SU-DHL-6 (cell line): ENCODE results near the gene DRC3.

Experiments used
- H2AFZ ChIP-seq: fragments of 200-600 bp; sonication (generic); 2 replicates; pipeline ENCODE4 v1.6.1; 2014; ENCODE audit warnings: low read depth, mild to moderate bottlenecking, moderate library complexity, mixed read lengths, antibody characterized with exemption, low read length; ENCODE audit not compliant: severe bottlenecking
- H3F3A ChIP-seq: fragments of 200-600 bp; shearing (Covaris generic); 2 replicates; pipeline ENCODE4 v1.6.0; 2016; ENCODE audit warnings: antibody characterized with exemption, mild to moderate bottlenecking; ENCODE audit not compliant: insufficient read depth
- H3K27ac ChIP-seq: fragments of 200-600 bp; sonication (generic); 2 replicates; pipeline ENCODE4 v1.5.1; 2016; ENCODE audit warnings: low read depth, mild to moderate bottlenecking, low read length, moderate library complexity, mixed read lengths
- H3K27me3 ChIP-seq: fragments of 200-600 bp; sonication (generic), shearing (Covaris generic); 2 replicates; pipeline ENCODE4 v1.6.0; 2014; ENCODE audit warnings: mild to moderate bottlenecking, low read length
- H3K36me3 ChIP-seq: fragments of 200-600 bp; sonication (generic); 2 replicates; pipeline ENCODE4 v1.6.1; 2014; ENCODE audit warnings: mild to moderate bottlenecking, low read length, mixed read lengths
- H3K4me2 ChIP-seq: fragments of 300-600, 200-600 bp; shearing (Covaris generic), sonication (generic); 2 replicates; pipeline ENCODE4 v1.6.0; 2014; ENCODE audit warnings: low read length, low read depth, mild to moderate bottlenecking; ENCODE audit not compliant: poor library complexity, severe bottlenecking
- H3K4me3 ChIP-seq: fragments of 200-600 bp; sonication (generic); 2 replicates; pipeline ENCODE4 v1.5.1; 2014; ENCODE audit warnings: antibody characterized with exemption, low read length, mild to moderate bottlenecking, mixed read lengths; ENCODE audit not compliant: insufficient read depth, poor library complexity, severe bottlenecking
- H3K79me2 ChIP-seq: fragments of 200-600 bp; sonication (generic); 2 replicates; pipeline ENCODE4 v1.6.1; 2014; ENCODE audit warnings: mild to moderate bottlenecking, low read length, moderate library complexity; ENCODE audit not compliant: insufficient read depth
- H3K9ac ChIP-seq: fragments of 200-600 bp; sonication (generic); 2 replicates; pipeline ENCODE4 v1.7.0; 2014; ENCODE audit warnings: mild to moderate bottlenecking, low read length
- H3K9me2 ChIP-seq: fragments of 200-600 bp; sonication (generic); replicated peaks from 2 replicates; pipeline ENCODE4 v1.6.1; 2014; ENCODE audit warnings: low read length; ENCODE audit not compliant: insufficient read depth
- H3K9me3 ChIP-seq: fragments of 200-600 bp; sonication (generic); 2 replicates; pipeline ENCODE4 v1.6.1; 2014; ENCODE audit warnings: low read length, mixed read lengths; ENCODE audit not compliant: insufficient read depth
- H4K20me1 ChIP-seq: fragments of 200-600 bp; sonication (generic); 2 replicates; pipeline ENCODE4 v1.6.1; 2014; ENCODE audit warnings: low read depth, mild to moderate bottlenecking, antibody characterized with exemption, low read length, moderate library complexity, mixed read lengths
- CTCF ChIP-seq: fragments of 200-600 bp; sonication (generic); IDR thresholded peaks from one replicate; pipeline ENCODE4 v1.5.1; 2017; ENCODE audit warnings: antibody characterized with exemption, mild to moderate bottlenecking, low read length, moderate library complexity; ENCODE audit not compliant: insufficient read depth, poor library complexity, severe bottlenecking
- EZH2phosphoT487 ChIP-seq: fragments of 200-600 bp; sonication (generic), shearing (Covaris generic); conservative IDR thresholded peaks from 2 replicates; pipeline ENCODE4 v1.6.1; 2018; ENCODE audit warnings: mild to moderate bottlenecking, antibody characterized with exemption, low read length, moderate library complexity, mixed read lengths

Gene DRC3

GRCh38 chr17:18027280-18027679 is 54.6 kb downstream of the DRC3 start:
- Histone ChIP-seq H3K36me3 (no peaks in the 10 kb centered on the region), H3K9ac (no peak overlapping the region), H3K9me3 (no peaks in the 10 kb centered on the region), H3K79me2 (peaks cover 11% of the 10 kb centered on the region), H4K20me1 (no peaks in the 10 kb centered on the region), H3K9me2 (no peaks in the 10 kb centered on the region), H3K27ac (no peak overlapping the region), H3K27me3 (no peaks in the 10 kb centered on the region), H3F3A (no peaks in the 10 kb centered on the region), H2AFZ (no peak overlapping the region), H3K4me3 (no peak overlapping the region), H3K4me2 (no peak overlapping the region)
- TF ChIP-seq EZH2phosphoT487, result no peak
- TF ChIP-seq CTCF, result no peak

GRCh38 chr17:18028114-18028951 is 55.7 kb downstream of the DRC3 start:
- H3K79me2 ChIP-seq, result peaks cover 21% of the 10 kb centered on the region
- no peak overlapping the region for H3K4me2 ChIP-seq
- no peak overlapping the region for H2AFZ ChIP-seq
- no peaks in the 10 kb centered on the region for H4K20me1 ChIP-seq
- H3K27me3 ChIP-seq, result no peaks in the 10 kb centered on the region
- no peaks in the 10 kb centered on the region for H3K9me2 ChIP-seq
- TF ChIP-seq CTCF, result no peak
- no peak for TF ChIP-seq EZH2phosphoT487
- H3K36me3 ChIP-seq, result no peaks in the 10 kb centered on the region
- H3K9me3 ChIP-seq, result no peaks in the 10 kb centered on the region
- H3F3A ChIP-seq, result no peaks in the 10 kb centered on the region
- no peak overlapping the region for H3K9ac ChIP-seq
- no peak overlapping the region for H3K4me3 ChIP-seq
- no peak overlapping the region for H3K27ac ChIP-seq

GRCh38 chr17:18028952-18029540 is 56.4 kb downstream of the DRC3 start:
- peaks cover 27% of the 10 kb centered on the region for H3K79me2 ChIP-seq
- no peaks in the 10 kb centered on the region for H3K27me3 ChIP-seq
- no peaks in the 10 kb centered on the region for H3K36me3 ChIP-seq
- H3K4me3 ChIP-seq, result no peak overlapping the region
- no peak overlapping the region for H2AFZ ChIP-seq
- TF ChIP-seq CTCF (no peak), EZH2phosphoT487 (no peak)
- no peak overlapping the region for H3K27ac ChIP-seq
- H3K9me3 ChIP-seq, result no peaks in the 10 kb centered on the region
- no peak overlapping the region for H3K4me2 ChIP-seq
- H3F3A ChIP-seq, result peaks cover under 1% of the 10 kb centered on the region; the same call in 1 of the 2 replicates
- H3K9ac ChIP-seq, result no peak overlapping the region
- no peaks in the 10 kb centered on the region for H3K9me2 ChIP-seq
- H4K20me1 ChIP-seq, result no peaks in the 10 kb centered on the region
